WI38 (cell line): ENCODE measurements around the gene TMC4.
A peak's percentile ranks its signal among the peaks of the same experiment; 100 is the strongest.

Experiments
- H3K4me3 ChIP-seq: 2 replicates; pipeline ENCODE4 v1.5.1; 2011; ENCODE audit warnings: low read depth, mild to moderate bottlenecking, control low read depth, low read length
- CTCF ChIP-seq: IDR thresholded peaks from 2 replicates; pipeline ENCODE4 v1.5.1; 2012; ENCODE audit warnings: low read depth, mild to moderate bottlenecking, control low read depth, low read length

The TMC4 gene

GRCh38 chr19:54206831-54207177 is 33.8 kb upstream of the TMC4 start:
- no peak for TF ChIP-seq CTCF
- H3K4me3 ChIP-seq, result no peak overlapping the region

GRCh38 chr19:54206030-54206830 is 33.3 kb upstream of the TMC4 start:
- no peak overlapping the region for H3K4me3 ChIP-seq
- no peak for TF ChIP-seq CTCF

GRCh38 chr19:54204767-54205468 is 32.0 kb upstream of the TMC4 start:
- TF ChIP-seq CTCF, result no peak
- H3K4me3 ChIP-seq, result no peak overlapping the region

GRCh38 chr19:54203151-54203611 is 30.2 kb upstream of the TMC4 start:
- TF ChIP-seq CTCF, result no peak
- H3K4me3 ChIP-seq, result no peak overlapping the region

GRCh38 chr19:54201980-54202379 is 29.0 kb upstream of the TMC4 start:
- no peak for TF ChIP-seq CTCF
- peak overlapping the region; percentile 74 for H3K4me3 ChIP-seq

- H3K4me3 ChIP-seq, result peak overlapping the region; percentile 74
- no peak for TF ChIP-seq CTCF
These were observed 28.3 kb upstream of the TMC4 start for GRCh38 chr19:54201172-54201701.

GRCh38 chr19:54199401-54199800 is 26.4 kb upstream of the TMC4 start:
- no peak for TF ChIP-seq CTCF
- no peak overlapping the region for H3K4me3 ChIP-seq
